PC-3 (cell line): Measurements from ENCODE around the gene CSF2. TPM values are rescaled to one million over a fixed set of nuclear protein-coding genes. Genes with fewer than 3 reads are reported as not detected.
A peak's percentile ranks its signal among the peaks of the same experiment; 100 is the strongest.

Source experiments
- ATAC-seq: fragments of 200-7000 bp; cut with Tn5 transposase; 2 replicates; pipeline ENCODE4 v1.9.1; 2020; ENCODE audit warnings: mild to moderate bottlenecking, moderate library complexity
- BruUV-seq: library from RNA; stranded (reverse); fragments of 400-500 nt; replicated peaks from 2 replicates; lab custom pipeline; 2021; lab: Mats Ljungman, UMichigan
- CTCF ChIA-PET: fragments of 300-600 bp; sonication (Branson Sonifier 250); formaldehyde crosslinking; loops from one replicate; lab custom pipeline; 2022; ENCODE audit warnings: antibody characterized with exemption; lab: Charles Lee
- POLR2A ChIA-PET: fragments of 300-600 bp; sonication (Branson Sonifier 250); formaldehyde crosslinking; loops from one replicate; lab custom pipeline; 2022; ENCODE audit warnings: antibody characterized with exemption; ENCODE audit not compliant: unreplicated experiment; lab: Charles Lee
- DNase-seq: peaks from one replicate; pipeline ENCODE4 v3.0.0-alpha.2; 2015
- H2AFZ ChIP-seq: fragments of 300-600 bp; sonication (generic); 2 replicates; pipeline ENCODE4 v1.6.0; 2016; ENCODE audit warnings: antibody characterized with exemption, low read length
- H3F3A ChIP-seq: fragments of 300-600 bp; sonication (generic); one replicate; pipeline ENCODE4 v1.6.0; 2017; ENCODE audit warnings: antibody characterized with exemption, low read length, control low read depth, mild to moderate bottlenecking; ENCODE audit not compliant: unreplicated experiment
- H3K27ac ChIP-seq: fragments of 300-600 bp; sonication (generic); 2 replicates; pipeline ENCODE4 v1.5.1; 2016; ENCODE audit warnings: mild to moderate bottlenecking, low read length
- H3K27me3 ChIP-seq: fragments of 300-600 bp; sonication (generic); 2 replicates; pipeline ENCODE4 v1.6.1; 2016; ENCODE audit warnings: low read length, mixed read lengths
- H3K36me3 ChIP-seq: fragments of 300-600 bp; sonication (generic); 2 replicates; pipeline ENCODE4 v1.6.1; 2016; ENCODE audit warnings: low read depth, mixed run types, low read length, mixed read lengths
- H3K4me1 ChIP-seq: fragments of 300-600 bp; sonication (generic); 2 replicates; pipeline ENCODE4 v1.5.1; 2016; ENCODE audit warnings: low read length; ENCODE audit not compliant: insufficient read depth
- H3K4me2 ChIP-seq: fragments of 300-600 bp; sonication (generic); 2 replicates; pipeline ENCODE4 v1.6.0; 2016; ENCODE audit warnings: low read length
- H3K4me3 ChIP-seq: fragments of 300-600 bp; sonication (generic); 2 replicates; pipeline ENCODE4 v1.5.1; 2016; ENCODE audit warnings: mild to moderate bottlenecking, low read length, mixed read lengths
- H3K79me2 ChIP-seq: fragments of 300-600 bp; sonication (generic); 2 replicates; pipeline ENCODE4 v1.6.1; 2017; ENCODE audit warnings: low read length, mixed read lengths
- H3K9ac ChIP-seq: fragments of 300-600 bp; sonication (generic); 2 replicates; pipeline ENCODE4 v1.6.0; 2016; ENCODE audit warnings: mild to moderate bottlenecking, low read length
- H3K9me2 ChIP-seq: fragments of 300-600 bp; sonication (generic); replicated peaks from 2 replicates; pipeline ENCODE4 v1.6.1; 2016; ENCODE audit warnings: mixed run types, low read length, mixed read lengths
- H3K9me3 ChIP-seq: fragments of 300-600 bp; sonication (generic); 2 replicates; pipeline ENCODE4 v1.6.1; 2016; ENCODE audit warnings: low read length, mixed read lengths
- H4K20me1 ChIP-seq: fragments of 300-600 bp; sonication (generic); 2 replicates; pipeline ENCODE4 v1.6.1; 2016; ENCODE audit warnings: low read length, mixed read lengths
- EZH2 ChIP-seq: fragments of 300-600 bp; sonication (generic); IDR thresholded peaks from one replicate; pipeline ENCODE4 v1.6.1; 2017; ENCODE audit warnings: antibody characterized with exemption, mild to moderate bottlenecking, low read length; ENCODE audit not compliant: unreplicated experiment
- EZH2phosphoT487 ChIP-seq: fragments of 300-600 bp; sonication (generic); IDR thresholded peaks from 2 replicates; pipeline ENCODE4 v1.6.1; 2018; ENCODE audit warnings: mild to moderate bottlenecking, antibody characterized with exemption, low read length, borderline replicate concordance
- intact Hi-C: fragments of 100-400 bp; cut with micrococcal nuclease; formaldehyde crosslinking; loops from 2 replicates; pipeline ENCODE4 v1.9.0; 2023
- total RNA-seq: library from RNA; depleted of rRNA; stranded (reverse); fragments of >200 nt; gene quantifications from 2 replicates; pipeline ENCODE4 v1.2.3, GENCODE V29; 2014
- TF ChIP-seq, protein P1 (sequence below): fragments of 300-600 bp; sonication (generic); conservative IDR thresholded peaks from 2 replicates; pipeline ENCODE4 v1.5.1; 2017; ENCODE audit warnings: antibody characterized with exemption, low read depth, mild to moderate bottlenecking, low read length

Gene CSF2
- total RNA-seq, 1 experiment from 2014 or later: 93.6 TPM

GRCh38 chr5:132100672-132101261 lies 27.2 kb downstream of the CSF2 start:
- intact Hi-C loops: no loop called here
- ChIA-PET POLR2A (no interaction called here), CTCF (no interaction called here)
- Histone ChIP-seq H4K20me1 (no peaks in the 10 kb centered on the region), H3K4me2 (no peak overlapping the region), H2AFZ (no peak overlapping the region), H3K27me3 (no peaks in the 10 kb centered on the region), H3K9me2 (no peaks in the 10 kb centered on the region), H3F3A (peaks cover 6% of the 10 kb centered on the region), H3K9me3 (no peaks in the 10 kb centered on the region), H3K9ac (no peak overlapping the region; the same call in 1 of the 2 replicates), H3K4me1 (peaks cover 52% of the 10 kb centered on the region), H3K4me3 (no peak overlapping the region), H3K79me2 (no peaks in the 10 kb centered on the region), H3K36me3 (no peaks in the 10 kb centered on the region), H3K27ac (no peak overlapping the region)
- ATAC-seq (no peak), DNase-seq (no peak)
- TF ChIP-seq, protein P1, sequence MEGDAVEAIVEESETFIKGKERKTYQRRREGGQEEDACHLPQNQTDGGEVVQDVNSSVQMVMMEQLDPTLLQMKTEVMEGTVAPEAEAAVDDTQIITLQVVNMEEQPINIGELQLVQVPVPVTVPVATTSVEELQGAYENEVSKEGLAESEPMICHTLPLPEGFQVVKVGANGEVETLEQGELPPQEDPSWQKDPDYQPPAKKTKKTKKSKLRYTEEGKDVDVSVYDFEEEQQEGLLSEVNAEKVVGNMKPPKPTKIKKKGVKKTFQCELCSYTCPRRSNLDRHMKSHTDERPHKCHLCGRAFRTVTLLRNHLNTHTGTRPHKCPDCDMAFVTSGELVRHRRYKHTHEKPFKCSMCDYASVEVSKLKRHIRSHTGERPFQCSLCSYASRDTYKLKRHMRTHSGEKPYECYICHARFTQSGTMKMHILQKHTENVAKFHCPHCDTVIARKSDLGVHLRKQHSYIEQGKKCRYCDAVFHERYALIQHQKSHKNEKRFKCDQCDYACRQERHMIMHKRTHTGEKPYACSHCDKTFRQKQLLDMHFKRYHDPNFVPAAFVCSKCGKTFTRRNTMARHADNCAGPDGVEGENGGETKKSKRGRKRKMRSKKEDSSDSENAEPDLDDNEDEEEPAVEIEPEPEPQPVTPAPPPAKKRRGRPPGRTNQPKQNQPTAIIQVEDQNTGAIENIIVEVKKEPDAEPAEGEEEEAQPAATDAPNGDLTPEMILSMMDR: no peak
- no peak for TF ChIP-seq EZH2phosphoT487
- no peak for TF ChIP-seq EZH2
- BruUV-seq: no TSS peak

GRCh38 chr5:132101385-132101880 lies 27.8 kb downstream of the CSF2 start:
- H3K27ac ChIP-seq: peak overlapping the region; percentile 96
- CTCF ChIA-PET: no interaction called here

More at GRCh38 chr5:132101385-132101880, 27.8 kb downstream of the CSF2 start:
- no TSS peak for BruUV-seq
- H3K4me2 ChIP-seq: no peak overlapping the region; the same call in 1 of the 2 replicates
- H3K9me3 ChIP-seq: no peaks in the 10 kb centered on the region
- H3K79me2 ChIP-seq: no peaks in the 10 kb centered on the region
- H3K9ac ChIP-seq: peak overlapping the region; percentile 51
- TF ChIP-seq, protein P1: no peak
- TF ChIP-seq EZH2phosphoT487 (no peak), EZH2 (no peak)
- ATAC-seq: no peak
- no peak for DNase-seq
- H2AFZ ChIP-seq: no peak overlapping the region
- H3K36me3 ChIP-seq: no peaks in the 10 kb centered on the region
- POLR2A ChIA-PET: no interaction called here
- H4K20me1 ChIP-seq: no peaks in the 10 kb centered on the region
- H3K27me3 ChIP-seq: no peaks in the 10 kb centered on the region
- peaks cover 6% of the 10 kb centered on the region for H3F3A ChIP-seq
- no peak overlapping the region for H3K4me3 ChIP-seq
- H3K9me2 ChIP-seq: no peaks in the 10 kb centered on the region
- intact Hi-C loops: no loop called here
- H3K4me1 ChIP-seq: peaks cover 50% of the 10 kb centered on the region
